PC-9 (cell line): Measurements from ENCODE around the gene CCNC.

ENCODE experiments used
- EZH2 ChIP-seq: fragments of 200-600 bp; sonication (generic); IDR thresholded peaks from 2 replicates; pipeline ENCODE4 v1.8.0; 2017; ENCODE audit warnings: antibody characterized with exemption, low read depth
- TF ChIP-seq, protein P1 (sequence below): fragments of 200-600 bp; sonication (generic); conservative IDR thresholded peaks from 2 replicates; pipeline ENCODE4 v1.6.1; 2017; ENCODE audit warnings: mixed run types, antibody characterized with exemption, mild to moderate bottlenecking, moderate library complexity

DNA sequence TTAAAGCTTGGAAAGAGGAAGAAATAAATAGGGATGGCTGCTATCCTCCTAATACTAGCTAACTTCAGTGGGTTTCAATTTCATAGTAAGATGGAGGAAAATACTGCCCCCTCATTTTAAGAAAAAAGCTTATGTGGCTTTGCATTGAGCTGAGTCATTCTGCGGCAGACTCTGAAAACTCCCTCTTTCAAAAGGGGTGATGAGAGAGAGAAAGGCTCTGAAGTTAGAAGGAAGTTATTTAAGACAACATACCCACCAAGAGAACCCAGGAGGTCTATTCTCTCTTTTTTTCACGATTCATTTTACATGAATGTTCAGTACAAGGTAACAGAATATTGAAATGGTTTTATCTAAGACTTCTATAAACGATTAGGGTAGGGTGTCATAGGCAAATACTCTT lies 42.7 kb upstream of the CCNC start:
- TF ChIP-seq, protein P1, sequence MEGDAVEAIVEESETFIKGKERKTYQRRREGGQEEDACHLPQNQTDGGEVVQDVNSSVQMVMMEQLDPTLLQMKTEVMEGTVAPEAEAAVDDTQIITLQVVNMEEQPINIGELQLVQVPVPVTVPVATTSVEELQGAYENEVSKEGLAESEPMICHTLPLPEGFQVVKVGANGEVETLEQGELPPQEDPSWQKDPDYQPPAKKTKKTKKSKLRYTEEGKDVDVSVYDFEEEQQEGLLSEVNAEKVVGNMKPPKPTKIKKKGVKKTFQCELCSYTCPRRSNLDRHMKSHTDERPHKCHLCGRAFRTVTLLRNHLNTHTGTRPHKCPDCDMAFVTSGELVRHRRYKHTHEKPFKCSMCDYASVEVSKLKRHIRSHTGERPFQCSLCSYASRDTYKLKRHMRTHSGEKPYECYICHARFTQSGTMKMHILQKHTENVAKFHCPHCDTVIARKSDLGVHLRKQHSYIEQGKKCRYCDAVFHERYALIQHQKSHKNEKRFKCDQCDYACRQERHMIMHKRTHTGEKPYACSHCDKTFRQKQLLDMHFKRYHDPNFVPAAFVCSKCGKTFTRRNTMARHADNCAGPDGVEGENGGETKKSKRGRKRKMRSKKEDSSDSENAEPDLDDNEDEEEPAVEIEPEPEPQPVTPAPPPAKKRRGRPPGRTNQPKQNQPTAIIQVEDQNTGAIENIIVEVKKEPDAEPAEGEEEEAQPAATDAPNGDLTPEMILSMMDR, result no peak
- TF ChIP-seq EZH2, result no peak
